Measurements from ENCODE around the gene CHML.

CHML gene

GRCh38 chr1:241611736-241612135, 28.4 kb downstream of the CHML start:
- Histone ChIP-seq H3K9me3 (ENCODE audit: low read depth, low read length) (no peaks in the 10 kb centered on the region), H3K9ac (ENCODE audit: insufficient read length) (no peak overlapping the region), H3K36me3 (ENCODE audit: insufficient read depth, low read length) (no peaks in the 10 kb centered on the region; the same call in 1 of the 2 replicates), H3K4me3 (no peak overlapping the region), H3K27ac (no peak overlapping the region)
- no peak for DNase-seq (ENCODE audit: low read depth, low spot score)
- TF ChIP-seq POLR2AphosphoS5 (IDR thresholded peaks at IDR 0.05; ENCODE audit: borderline replicate concordance, low read depth, low read length) (no peak), FOXP2 (optimal IDR thresholded peaks at IDR 0.05; ENCODE audit: control extremely low read depth, extremely low read length, insufficient read depth) (no peak)

- TF ChIP-seq FOXP2 (optimal IDR thresholded peaks at IDR 0.05; ENCODE audit: control extremely low read depth, extremely low read length, insufficient read depth) (no peak), POLR2AphosphoS5 (IDR thresholded peaks at IDR 0.05; ENCODE audit: borderline replicate concordance, low read depth, low read length) (no peak), EZH2 (IDR thresholded peaks at IDR 0.05) (no peak)
- Histone ChIP-seq H3K36me3 (ENCODE audit: insufficient read depth, low read length) (no peaks in the 10 kb centered on the region; the same call in 1 of the 2 replicates), H3K9ac (ENCODE audit: insufficient read length) (no peak overlapping the region), H3K9me3 (ENCODE audit: low read depth, low read length) (no peaks in the 10 kb centered on the region), H3K4me3 (no peak overlapping the region), H3K27ac (no peak overlapping the region)
- DNase-seq (ENCODE audit: low read depth, low spot score), result peak; percentile 42
These were observed 29.1 kb downstream of the CHML start for GRCh38 chr1:241611063-241611462.

- no peak overlapping the region for H3K27ac ChIP-seq
- H3K9ac ChIP-seq (ENCODE audit: insufficient read length), result no peak overlapping the region
- DNase-seq (ENCODE audit: low read depth, low spot score), result no peak
- H3K4me3 ChIP-seq, result no peak overlapping the region
- H3K9me3 ChIP-seq (ENCODE audit: low read depth, low read length), result no peaks in the 10 kb centered on the region
- no peak for TF ChIP-seq POLR2AphosphoS5 (IDR thresholded peaks at IDR 0.05; ENCODE audit: borderline replicate concordance, low read depth, low read length)
- TF ChIP-seq EZH2 (IDR thresholded peaks at IDR 0.05), result no peak
- TF ChIP-seq FOXP2 (optimal IDR thresholded peaks at IDR 0.05; ENCODE audit: control extremely low read depth, extremely low read length, insufficient read depth), result no peak
- H3K36me3 ChIP-seq (ENCODE audit: insufficient read depth, low read length), result no peaks in the 10 kb centered on the region
These were observed 29.9 kb downstream of the CHML start for GRCh38 chr1:241610056-241610815.

GRCh38 chr1:241608379-241609033, 31.7 kb downstream of the CHML start:
- H3K9ac ChIP-seq (ENCODE audit: insufficient read length), result no peak overlapping the region
- TF ChIP-seq FOXP2 (optimal IDR thresholded peaks at IDR 0.05; ENCODE audit: control extremely low read depth, extremely low read length, insufficient read depth) (no peak), EZH2 (IDR thresholded peaks at IDR 0.05) (no peak), POLR2AphosphoS5 (IDR thresholded peaks at IDR 0.05; ENCODE audit: borderline replicate concordance, low read depth, low read length) (no peak)
- H3K36me3 ChIP-seq (ENCODE audit: insufficient read depth, low read length), result 0 out of 2 replicates have a peak, but pooled peaks cover 5% of the 10 kb centered on the region
- no peak overlapping the region for H3K27ac ChIP-seq
- H3K4me3 ChIP-seq, result no peak overlapping the region
- H3K9me3 ChIP-seq (ENCODE audit: low read depth, low read length), result no peaks in the 10 kb centered on the region
- DNase-seq (ENCODE audit: low read depth, low spot score), result no peak

- H3K36me3 ChIP-seq (ENCODE audit: insufficient read depth, low read length), result 0 out of 2 replicates have a peak, but pooled peaks cover 5% of the 10 kb centered on the region
- no peak overlapping the region for H3K9ac ChIP-seq (ENCODE audit: insufficient read length)
- TF ChIP-seq POLR2AphosphoS5 (IDR thresholded peaks at IDR 0.05; ENCODE audit: borderline replicate concordance, low read depth, low read length) (no peak), FOXP2 (optimal IDR thresholded peaks at IDR 0.05; ENCODE audit: control extremely low read depth, extremely low read length, insufficient read depth) (no peak), EZH2 (IDR thresholded peaks at IDR 0.05) (no peak)
- DNase-seq (ENCODE audit: low read depth, low spot score), result no peak
- H3K9me3 ChIP-seq (ENCODE audit: low read depth, low read length), result no peaks in the 10 kb centered on the region
- no peak overlapping the region for H3K27ac ChIP-seq
- no peak overlapping the region for H3K4me3 ChIP-seq
These were observed 32.7 kb downstream of the CHML start for GRCh38 chr1:241607497-241607896.

GRCh38 chr1:241606544-241606943, 33.6 kb downstream of the CHML start:
- DNase-seq (ENCODE audit: low read depth, low spot score), result no peak
- TF ChIP-seq EZH2 (IDR thresholded peaks at IDR 0.05) (no peak), POLR2AphosphoS5 (IDR thresholded peaks at IDR 0.05; ENCODE audit: borderline replicate concordance, low read depth, low read length) (no peak), FOXP2 (optimal IDR thresholded peaks at IDR 0.05; ENCODE audit: control extremely low read depth, extremely low read length, insufficient read depth) (no peak)
- H3K9me3 ChIP-seq (ENCODE audit: low read depth, low read length), result no peaks in the 10 kb centered on the region
- no peak overlapping the region for H3K4me3 ChIP-seq
- no peak overlapping the region for H3K27ac ChIP-seq
- H3K9ac ChIP-seq (ENCODE audit: insufficient read length), result peak overlapping the region; percentile 5
- H3K36me3 ChIP-seq (ENCODE audit: insufficient read depth, low read length), result 0 out of 2 replicates have a peak, but pooled peaks cover 5% of the 10 kb centered on the region

GRCh38 chr1:241605146-241605805, 34.9 kb downstream of the CHML start:
- TF ChIP-seq EZH2 (IDR thresholded peaks at IDR 0.05) (no peak), FOXP2 (optimal IDR thresholded peaks at IDR 0.05; ENCODE audit: control extremely low read depth, extremely low read length, insufficient read depth) (no peak), POLR2AphosphoS5 (IDR thresholded peaks at IDR 0.05; ENCODE audit: borderline replicate concordance, low read depth, low read length) (no peak)
- Histone ChIP-seq H3K4me3 (no peak overlapping the region), H3K9me3 (ENCODE audit: low read depth, low read length) (no peaks in the 10 kb centered on the region), H3K36me3 (ENCODE audit: insufficient read depth, low read length) (0 out of 2 replicates have a peak, but pooled peaks cover 5% of the 10 kb centered on the region), H3K9ac (ENCODE audit: insufficient read length) (no peak overlapping the region), H3K27ac (no peak overlapping the region)
- no peak for DNase-seq (ENCODE audit: low read depth, low spot score)

GRCh38 chr1:241603731-241604245, 36.4 kb downstream of the CHML start:
- H3K27ac ChIP-seq, result no peak overlapping the region

More at GRCh38 chr1:241603731-241604245, 36.4 kb downstream of the CHML start:
- DNase-seq (ENCODE audit: low read depth, low spot score), result no peak
- no peak overlapping the region for H3K9ac ChIP-seq (ENCODE audit: insufficient read length)
- 0 out of 2 replicates have a peak, but pooled peaks cover 5% of the 10 kb centered on the region for H3K36me3 ChIP-seq (ENCODE audit: insufficient read depth, low read length)
- no peaks in the 10 kb centered on the region for H3K9me3 ChIP-seq (ENCODE audit: low read depth, low read length)
- no peak overlapping the region for H3K4me3 ChIP-seq
- no peak for TF ChIP-seq FOXP2 (optimal IDR thresholded peaks at IDR 0.05; ENCODE audit: control extremely low read depth, extremely low read length, insufficient read depth)
- TF ChIP-seq POLR2AphosphoS5 (IDR thresholded peaks at IDR 0.05; ENCODE audit: borderline replicate concordance, low read depth, low read length), result no peak
- no peak for TF ChIP-seq EZH2 (IDR thresholded peaks at IDR 0.05)

Data from SK-N-MC (cell line).